PFSK-1 (cell line): Measurements from ENCODE around the gene ENO2.

ENCODE experiments used
- FOXP2 ChIP-seq: optimal IDR thresholded peaks from 2 replicates; pipeline ENCODE3; 2011; ENCODE audit warnings: borderline replicate concordance, control low read depth, inconsistent platforms; ENCODE audit not compliant: insufficient read depth; ENCODE audit errors: extremely low read length, extremely low read depth
- POLR2AphosphoS5 ChIP-seq: IDR thresholded peaks from 2 replicates; pipeline ENCODE4 v1.6.1; 2012; ENCODE audit warnings: low read depth, mild to moderate bottlenecking, control low read depth, low read length, moderate library complexity
- REST ChIP-seq, 2 experiments: IDR thresholded peaks; 2 replicates each; pipeline versions ENCODE4 v1.6.1 to v1.8.0; 2011 to 2012; ENCODE audit warnings: low read depth in 2 of 2, low read length in 2 of 2, control low read depth in 1 of 2, inconsistent platforms in 1 of 2, mild to moderate bottlenecking in 1 of 2, moderate library complexity in 1 of 2; ENCODE audit not compliant: insufficient read depth in 1 of 2
- SIN3A ChIP-seq: IDR thresholded peaks from 2 replicates; pipeline ENCODE4 v1.6.1; 2012; ENCODE audit warnings: mild to moderate bottlenecking, low read length, moderate library complexity, borderline replicate concordance; ENCODE audit not compliant: insufficient read depth
- TAF1 ChIP-seq: IDR thresholded peaks from 2 replicates; pipeline ENCODE4 v1.6.1; 2012; ENCODE audit warnings: low read length, control low read depth, borderline replicate concordance; ENCODE audit not compliant: insufficient read depth

- TF ChIP-seq REST (IDR thresholded peaks at IDR 0.05; ENCODE audit: insufficient read depth in 1 of 2, low read depth in 2 of 2, low read length in 2 of 2): no peak
- no peak for TF ChIP-seq FOXP2
- peak; percentile 60; the same call in 1 of the 2 replicates for TF ChIP-seq POLR2AphosphoS5
- no peak for TF ChIP-seq TAF1
- TF ChIP-seq SIN3A: no peak
These were observed 11.3 kb downstream of the ENO2 start for GRCh38 chr12:6925540-6926279.
